Ovary (tissue), 3 donors: ENCODE data around the gene NR0B2.

Experiments
- CTCF ChIP-seq, 3 donors: fragments of 450-650 bp in 2 of 3; fragments of 200-600 bp in 1 of 3; IDR thresholded peaks; one replicate each; pipeline versions ENCODE4 v1.5.1 to v1.8.0; 2016 to 2022; ENCODE audit warnings: antibody characterized with exemption in 3 of 3, mild to moderate bottlenecking in 1 of 3
- EP300 ChIP-seq: sonication (generic); formaldehyde crosslinking; IDR thresholded peaks from one replicate; pipeline ENCODE4 v1.6.1; 2017; ENCODE audit warnings: antibody characterized with exemption
- donor health status: DM: no; HTN: no; CAD: no.

DNA sequence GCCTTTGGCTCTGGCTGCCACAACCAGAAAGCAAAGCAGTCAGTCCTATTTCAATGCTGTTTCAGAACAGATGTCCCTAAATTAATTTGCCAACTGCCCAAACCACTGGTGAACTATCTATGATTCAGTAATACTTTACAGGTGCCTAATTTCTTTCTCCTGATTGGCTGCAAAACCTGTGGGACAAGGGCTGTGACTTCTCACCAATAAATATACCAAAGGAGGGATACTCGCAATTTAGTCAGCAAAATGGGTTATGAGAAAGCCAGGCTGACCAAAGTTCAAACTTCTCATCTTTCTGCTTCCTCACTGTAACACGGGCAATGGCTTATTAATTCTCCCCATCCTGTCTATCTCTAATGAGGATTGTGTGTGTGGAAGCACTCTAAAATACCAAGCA lies 36.4 kb downstream of the NR0B2 start:
- TF ChIP-seq CTCF (IDR thresholded peaks at IDR 0.05) (no peak), EP300 (no peak)
